Endothelial cell (in vitro differentiated cells): ENCODE results near the gene PSMA7. TPM values are rescaled to one million over a fixed set of nuclear protein-coding genes. Genes with fewer than 3 reads are reported as not detected.

Experiments used
- DNase-seq: peaks from one replicate; pipeline ENCODE4 v3.0.0; 2021; ENCODE audit warnings: low spot score
- H3K27ac Mint-ChIP-seq: one replicate; pipeline ENCODE4 v1.8.0; 2021; ENCODE audit warnings: mixed read lengths, inconsistent platforms; ENCODE audit not compliant: unreplicated experiment
- H3K27me3 Mint-ChIP-seq: one replicate; pipeline ENCODE4 v1.8.0; 2021; ENCODE audit warnings: mild to moderate bottlenecking, moderate library complexity, mixed read lengths, inconsistent platforms; ENCODE audit not compliant: unreplicated experiment
- H3K36me3 Mint-ChIP-seq: one replicate; pipeline ENCODE4 v1.8.0; 2021; ENCODE audit warnings: mild to moderate bottlenecking, low read depth, mixed read lengths, inconsistent platforms; ENCODE audit not compliant: unreplicated experiment
- H3K4me1 Mint-ChIP-seq: one replicate; pipeline ENCODE4 v1.8.0; 2021; ENCODE audit warnings: mild to moderate bottlenecking, mixed read lengths, inconsistent platforms; ENCODE audit not compliant: unreplicated experiment
- H3K4me3 Mint-ChIP-seq: one replicate; pipeline ENCODE4 v1.8.0; 2021; ENCODE audit warnings: mild to moderate bottlenecking, mixed read lengths, inconsistent platforms; ENCODE audit not compliant: unreplicated experiment
- H3K9me3 Mint-ChIP-seq: one replicate; pipeline ENCODE4 v1.8.0; 2021; ENCODE audit warnings: mixed read lengths, inconsistent platforms; ENCODE audit not compliant: unreplicated experiment
- CTCF ChIP-seq: fragments of 200-600 bp; sonication (generic); IDR thresholded peaks from one replicate; pipeline ENCODE4 v1.5.0; 2021; ENCODE audit warnings: antibody characterized with exemption; ENCODE audit not compliant: unreplicated experiment
- total RNA-seq: library from RNA; stranded (reverse); fragmentation: NEBNext Ultra II Directional; extraction: Animal tissue kit (Norgen Biotek cat#: 25700); gene quantifications from one replicate; pipeline ENCODE4 v1.2.1, GENCODE V29; 2021; ENCODE audit not compliant: unreplicated experiment

The PSMA7 gene
- total RNA-seq, 1 donor from 2014 or later: 302 TPM

- Mint-ChIP-seq H3K27me3 (peaks cover 5% of the 10 kb centered on the region), H3K9me3 (no peaks in the 10 kb centered on the region), H3K36me3 (peaks cover 13% of the 10 kb centered on the region), H3K4me3 (peak overlapping the region; percentile 92), H3K4me1 (peaks cover 1% of the 10 kb centered on the region), H3K27ac (peak overlapping the region; percentile 82)
- no peak for TF ChIP-seq CTCF
- DNase-seq: no peak
Observed at GRCh38 chr20:62181808-62182207, 38.6 kb upstream of the PSMA7 start.

- Mint-ChIP-seq H3K4me1 (no peaks in the 10 kb centered on the region), H3K27me3 (peaks cover 5% of the 10 kb centered on the region), H3K4me3 (no peak overlapping the region), H3K36me3 (peaks cover 25% of the 10 kb centered on the region), H3K27ac (no peak overlapping the region), H3K9me3 (no peaks in the 10 kb centered on the region)
- TF ChIP-seq CTCF: no peak
- no peak for DNase-seq
Observed at GRCh38 chr20:62179162-62179504, 35.9 kb upstream of the PSMA7 start.

GRCh38 chr20:62178316-62179161 is 35.3 kb upstream of the PSMA7 start:
- peaks cover 26% of the 10 kb centered on the region for H3K36me3 Mint-ChIP-seq
- DNase-seq: no peak
- no peaks in the 10 kb centered on the region for H3K4me1 Mint-ChIP-seq
- no peak overlapping the region for H3K27ac Mint-ChIP-seq
- no peak for TF ChIP-seq CTCF
- no peak overlapping the region for H3K4me3 Mint-ChIP-seq
- H3K9me3 Mint-ChIP-seq: no peaks in the 10 kb centered on the region
- H3K27me3 Mint-ChIP-seq: peaks cover 8% of the 10 kb centered on the region

- Mint-ChIP-seq H3K4me1 (no peaks in the 10 kb centered on the region), H3K9me3 (no peaks in the 10 kb centered on the region)
Observed at GRCh38 chr20:62177307-62177706, 34.1 kb upstream of the PSMA7 start.

More at GRCh38 chr20:62177307-62177706, 34.1 kb upstream of the PSMA7 start:
- no peak overlapping the region for H3K4me3 Mint-ChIP-seq
- DNase-seq: no peak
- H3K27me3 Mint-ChIP-seq: peaks cover 7% of the 10 kb centered on the region
- TF ChIP-seq CTCF: no peak
- peaks cover 22% of the 10 kb centered on the region for H3K36me3 Mint-ChIP-seq
- no peak overlapping the region for H3K27ac Mint-ChIP-seq
